CD14-positive monocyte (primary cell): ENCODE measurements around the gene SPI1. TPM values are rescaled to one million over a fixed set of nuclear protein-coding genes. Genes with fewer than 3 reads are reported as not detected.

Experiments used
- DNase-seq, 3 donors: peaks; one replicate each; pipeline ENCODE4 v3.0.0-alpha.2; 2011 to 2022
- H2AFZ ChIP-seq: 2 replicates; pipeline ENCODE4 v1.6.0; 2012; ENCODE audit warnings: mild to moderate bottlenecking, low read depth, low read length, inconsistent platforms; ENCODE audit not compliant: insufficient read depth, poor library complexity, severe bottlenecking
- H3K27ac ChIP-seq, 2 donors: 1 replicate in 1 of 2; 2 replicates in 1 of 2; pipeline ENCODE4 v1.5.1; 2012 to 2013; ENCODE audit warnings: low read length in 2 of 2, control low read depth in 1 of 2, inconsistent platforms in 1 of 2, low read depth in 1 of 2, mild to moderate bottlenecking in 1 of 2
- H3K27me3 ChIP-seq, 2 donors: one replicate each; pipeline versions ENCODE4 v1.6.0 to v1.6.1; 2011 to 2013; ENCODE audit warnings: low read length in 2 of 2; ENCODE audit not compliant: control insufficient read depth in 2 of 2, insufficient read depth in 2 of 2
- H3K36me3 ChIP-seq, 2 donors: replicated peaks in 1 of 2; 1 replicate in 1 of 2; 2 replicates in 1 of 2; pipeline versions ENCODE4 v1.5.1 to v1.6.1; 2012 to 2013; ENCODE audit warnings: low read length in 2 of 2, control low read depth in 1 of 2, inconsistent platforms in 1 of 2, mild to moderate bottlenecking in 1 of 2; ENCODE audit not compliant: insufficient read depth in 2 of 2, control insufficient read depth in 1 of 2
- H3K4me1 ChIP-seq, 2 donors: 1 replicate in 1 of 2; 2 replicates in 1 of 2; pipeline versions ENCODE4 v1.5.1 to v1.6.1; 2012 to 2013; ENCODE audit warnings: low read length in 2 of 2, control low read depth in 1 of 2, inconsistent platforms in 1 of 2, mild to moderate bottlenecking in 1 of 2, moderate library complexity in 1 of 2; ENCODE audit not compliant: insufficient read depth in 2 of 2, control insufficient read depth in 1 of 2
- H3K4me2 ChIP-seq: replicated peaks from 2 replicates; pipeline ENCODE3; 2012; ENCODE audit warnings: low read length, moderate library complexity, mild to moderate bottlenecking; ENCODE audit not compliant: poor library complexity, severe bottlenecking; ENCODE audit errors: extremely low read depth
- H3K4me3 ChIP-seq, 3 experiments: fragments of 200-600 bp in 1 of 3; sonication (generic) in 1 of 3; replicated peaks in 1 of 3; 1 replicate in 2 of 3; 2 replicates in 1 of 3; pipeline ENCODE4 v1.5.1; 2011 to 2013; ENCODE audit warnings: low read length in 3 of 3, mild to moderate bottlenecking in 3 of 3, control low read depth in 2 of 3, low read depth in 2 of 3, inconsistent platforms in 1 of 3, moderate library complexity in 1 of 3
- H3K79me2 ChIP-seq: 2 replicates; pipeline ENCODE4 v1.6.0; 2012; ENCODE audit warnings: mild to moderate bottlenecking, control low read depth, inconsistent platforms, low read length, moderate library complexity; ENCODE audit not compliant: insufficient read depth
- H3K9ac ChIP-seq: 2 replicates; pipeline ENCODE4 v1.6.0; 2017; ENCODE audit warnings: low read length, mild to moderate bottlenecking; ENCODE audit not compliant: insufficient read depth, poor library complexity, severe bottlenecking
- H3K9me3 ChIP-seq, 2 donors: replicated peaks in 1 of 2; 1 replicate in 1 of 2; 2 replicates in 1 of 2; pipeline versions ENCODE4 v1.5.1 to v1.6.1; 2012 to 2013; ENCODE audit warnings: low read length in 2 of 2, control low read depth in 1 of 2; ENCODE audit not compliant: control insufficient read depth in 1 of 2, insufficient read depth in 1 of 2
- H4K20me1 ChIP-seq: 2 replicates; pipeline ENCODE4 v1.6.0; 2012; ENCODE audit warnings: mild to moderate bottlenecking, low read length, control low read depth, moderate library complexity; ENCODE audit not compliant: insufficient read depth
- H3K27ac Mint-ChIP-seq, 7 donors: one replicate each; pipeline ENCODE4 v1.8.0; 2020; ENCODE audit warnings: mild to moderate bottlenecking in 7 of 7, mixed read lengths in 7 of 7, moderate library complexity in 6 of 7, inconsistent platforms in 2 of 7
- H3K27me3 Mint-ChIP-seq, 3 donors: one replicate each; pipeline ENCODE4 v1.8.0; 2021 to 2022; ENCODE audit warnings: low read depth in 3 of 3, mild to moderate bottlenecking in 3 of 3, mixed read lengths in 3 of 3, moderate library complexity in 3 of 3, inconsistent platforms in 1 of 3
- H3K36me3 Mint-ChIP-seq, 2 donors: one replicate each; pipeline ENCODE4 v1.8.0; 2020; ENCODE audit warnings: mixed read lengths in 2 of 2, inconsistent platforms in 1 of 2, mild to moderate bottlenecking in 1 of 2
- H3K4me1 Mint-ChIP-seq: one replicate; pipeline ENCODE4 v1.8.0; 2020; ENCODE audit warnings: mild to moderate bottlenecking, mixed read lengths
- H3K4me3 Mint-ChIP-seq, 2 donors: one replicate each; pipeline ENCODE4 v1.8.0; 2020; ENCODE audit warnings: mild to moderate bottlenecking in 2 of 2, mixed read lengths in 2 of 2, moderate library complexity in 1 of 2
- H3K9me3 Mint-ChIP-seq, 7 donors: one replicate each; pipeline ENCODE4 v1.8.0; 2020 to 2022; ENCODE audit warnings: mixed read lengths in 7 of 7, mild to moderate bottlenecking in 6 of 7, moderate library complexity in 6 of 7, inconsistent platforms in 2 of 7
- WGBS: methylation state at CpG from one replicate; pipeline ENCODE4 v1.1.5; 2013; ENCODE audit warnings: missing lambda C conversion rate; ENCODE audit not compliant: insufficient coverage; 5-methylcytosine and 5-hydroxymethylcytosine counted together
- intact Hi-C, 2 donors: fragments of 100-400 bp; cut with micrococcal nuclease; formaldehyde crosslinking; loops; one replicate each; pipeline versions ENCODE4 v1.15.0 to v1.15.1; 2023
- polyA plus RNA-seq, 3 donors: library from polyadenylated mRNA; depleted of rRNA in 1 of 3; unstranded in 2 of 3; stranded (reverse) in 1 of 3; fragments of 300-500 nt in 2 of 3; fragments of >200 nt in 1 of 3; fragmentation: Illumina TruSeq in 2 of 3; gene quantifications; 1 replicate in 2 of 3; 2 replicates in 1 of 3; pipeline ENCODE4 v1.2.3, GENCODE V29; 2012 to 2021
- TF ChIP-seq, protein P1 (sequence below): fragments of 200-600 bp; IDR thresholded peaks from one replicate; pipeline ENCODE4 v1.8.0; 2022; ENCODE audit warnings: antibody characterized with exemption, mild to moderate bottlenecking

Gene SPI1
- polyA plus RNA-seq, 3 donors = 156 to 914 (median 223) TPM

DNA sequence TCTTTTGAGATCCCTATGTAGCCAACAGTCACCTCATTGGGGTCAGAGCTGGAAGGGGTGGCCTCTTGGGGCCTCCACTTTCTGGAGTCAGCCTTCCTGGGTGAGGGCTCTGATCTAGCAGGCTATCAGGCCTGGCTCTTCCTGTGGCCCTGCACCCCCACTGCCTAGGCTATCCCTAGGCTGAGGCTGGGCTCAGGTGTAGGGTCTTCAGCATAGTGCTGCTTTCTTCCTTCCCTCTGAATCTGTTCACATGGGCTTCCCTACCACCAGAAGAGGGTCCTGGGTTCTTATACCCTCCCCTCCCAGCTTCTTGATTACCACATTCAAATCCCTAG lies 456 bp upstream of the SPI1 start:
- no peaks in the 10 kb centered on the region for H3K27me3 Mint-ChIP-seq
- Histone ChIP-seq H3K4me1 (peaks cover 49 to 77% of the 10 kb centered on the region in 2 donors), H3K27me3 (no peaks in the 10 kb centered on the region), H3K79me2 (peaks cover 87% of the 10 kb centered on the region), H3K4me2 (peak overlapping the region; percentile 97), H3K9ac (peak overlapping the region; percentile 99), H3K36me3 (peaks cover 45 to 62% of the 10 kb centered on the region in 2 donors), H3K27ac (peak overlapping the region; percentile 96 to 97), H4K20me1 (peaks cover 29% of the 10 kb centered on the region), H3K4me3 (peak overlapping the region in 2 of 3 experiments; percentile 97 to 99), H3K9me3 (no peaks in the 10 kb centered on the region), H2AFZ (no peak overlapping the region)
- DNase-seq = no peak
- H3K4me1 Mint-ChIP-seq = peaks cover 42% of the 10 kb centered on the region
- intact Hi-C loops = no loop called here
- peaks cover 0 to 5% (median 0%) of the 10 kb centered on the region in 7 donors for H3K9me3 Mint-ChIP-seq
- TF ChIP-seq, protein P1, sequence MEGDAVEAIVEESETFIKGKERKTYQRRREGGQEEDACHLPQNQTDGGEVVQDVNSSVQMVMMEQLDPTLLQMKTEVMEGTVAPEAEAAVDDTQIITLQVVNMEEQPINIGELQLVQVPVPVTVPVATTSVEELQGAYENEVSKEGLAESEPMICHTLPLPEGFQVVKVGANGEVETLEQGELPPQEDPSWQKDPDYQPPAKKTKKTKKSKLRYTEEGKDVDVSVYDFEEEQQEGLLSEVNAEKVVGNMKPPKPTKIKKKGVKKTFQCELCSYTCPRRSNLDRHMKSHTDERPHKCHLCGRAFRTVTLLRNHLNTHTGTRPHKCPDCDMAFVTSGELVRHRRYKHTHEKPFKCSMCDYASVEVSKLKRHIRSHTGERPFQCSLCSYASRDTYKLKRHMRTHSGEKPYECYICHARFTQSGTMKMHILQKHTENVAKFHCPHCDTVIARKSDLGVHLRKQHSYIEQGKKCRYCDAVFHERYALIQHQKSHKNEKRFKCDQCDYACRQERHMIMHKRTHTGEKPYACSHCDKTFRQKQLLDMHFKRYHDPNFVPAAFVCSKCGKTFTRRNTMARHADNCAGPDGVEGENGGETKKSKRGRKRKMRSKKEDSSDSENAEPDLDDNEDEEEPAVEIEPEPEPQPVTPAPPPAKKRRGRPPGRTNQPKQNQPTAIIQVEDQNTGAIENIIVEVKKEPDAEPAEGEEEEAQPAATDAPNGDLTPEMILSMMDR = no peak
- H3K4me3 Mint-ChIP-seq = peak overlapping the region; percentile 83 to 99
- H3K36me3 Mint-ChIP-seq = peaks cover 52 to 69% of the 10 kb centered on the region in 2 donors
- no peak overlapping the region for H3K27ac Mint-ChIP-seq

GRCh38 chr11:47377571-47378009 lies 757 bp downstream of the SPI1 start:
- peak overlapping the region; percentile 96 to 97 for H3K27ac ChIP-seq
- peaks cover 42% of the 10 kb centered on the region for H4K20me1 ChIP-seq
- Mint-ChIP-seq H3K36me3 (peaks cover 54 to 69% of the 10 kb centered on the region in 2 donors), H3K4me1 (peaks cover 41% of the 10 kb centered on the region), H3K27ac (no peak overlapping the region), H3K9me3 (peaks cover 0 to 5% (median 0%) of the 10 kb centered on the region in 7 donors), H3K4me3 (peak overlapping the region; percentile 98 to 99), H3K27me3 (peaks cover 0 to 2% (median 0%) of the 10 kb centered on the region in 3 donors)
- H3K79me2 ChIP-seq = peaks cover 87% of the 10 kb centered on the region
- H3K4me1 ChIP-seq = peaks cover 48 to 74% of the 10 kb centered on the region in 2 donors
- no peak overlapping the region for H2AFZ ChIP-seq
- TF ChIP-seq, protein P1 = no peak
- no peaks in the 10 kb centered on the region for H3K9me3 ChIP-seq
- peak overlapping the region; percentile 99 for H3K9ac ChIP-seq
- no peaks in the 10 kb centered on the region for H3K27me3 ChIP-seq
- intact Hi-C loops = no loop called here
- peak overlapping the region; percentile 84 to 99 (median 97) for H3K4me3 ChIP-seq
- H3K36me3 ChIP-seq = peaks cover 44 to 64% of the 10 kb centered on the region in 2 donors
- peak overlapping the region; percentile 97 for H3K4me2 ChIP-seq
- 0% methylated on average over 5 of the region's 5 CpGs for WGBS
- DNase-seq = peak in 1 of 3 donors; percentile 20
